HepG2 (cell line): ENCODE results near the gene YIPF3. TPM values are rescaled to one million over a fixed set of nuclear protein-coding genes. Genes with fewer than 3 reads are reported as not detected.
A peak's percentile ranks its signal among the peaks of the same experiment; 100 is the strongest.

Experiments used
- CBX2 ChIP-seq, 2 experiments: fragments of 200-600 bp in 1 of 2; sonication (generic); formaldehyde crosslinking in 1 of 2; IDR thresholded peaks; 2 replicates each; pipeline versions ENCODE4 v1.7.0 to v1.8.1; 2018 to 2022; ENCODE audit warnings: low read depth in 2 of 2, low read length in 1 of 2, mild to moderate bottlenecking in 1 of 2, missing genetic modification reagents in 1 of 2
- ISX ChIP-seq: sonication (generic); formaldehyde crosslinking; conservative IDR thresholded peaks from 2 replicates; pipeline ENCODE4 v1.5.0; 2020; ENCODE audit warnings: missing genetic modification reagents
- KAT7 ChIP-seq: IDR thresholded peaks from 2 replicates; pipeline ENCODE4 v1.6.1; 2018; ENCODE audit warnings: borderline replicate concordance, missing compliant biosample characterization
- MXI1 ChIP-seq: IDR thresholded peaks from 3 replicates; pipeline ENCODE4 v1.6.1; 2012; ENCODE audit warnings: low read depth, low read length, inconsistent platforms, borderline replicate concordance
- NR2F6 ChIP-seq, 2 experiments: IDR thresholded peaks; 2 replicates each; pipeline ENCODE4 v1.6.1; 2016; ENCODE audit warnings: antibody characterized with exemption in 1 of 2, mild to moderate bottlenecking in 1 of 2
- PITX1 ChIP-seq: sonication (generic); formaldehyde crosslinking; IDR thresholded peaks from 2 replicates; pipeline ENCODE4 v1.5.1; 2020; ENCODE audit warnings: mild to moderate bottlenecking, missing genetic modification reagents
- SALL1 ChIP-seq: sonication (generic); formaldehyde crosslinking; IDR thresholded peaks from 2 replicates; pipeline ENCODE4 v1.8.0; 2022; ENCODE audit warnings: mild to moderate bottlenecking, missing genetic modification reagents
- SALL2 ChIP-seq: sonication (generic); formaldehyde crosslinking; IDR thresholded peaks from 2 replicates; pipeline ENCODE4 v1.8.1; 2023; ENCODE audit warnings: mild to moderate bottlenecking, missing genetic modification reagents, inconsistent platforms
- TSC22D2 ChIP-seq: sonication (generic); formaldehyde crosslinking; IDR thresholded peaks from 2 replicates; pipeline ENCODE4 v1.5.1; 2020; ENCODE audit warnings: missing genetic modification reagents, mild to moderate bottlenecking, borderline replicate concordance
- ZKSCAN5 ChIP-seq: sonication (generic); formaldehyde crosslinking; IDR thresholded peaks from 2 replicates; pipeline ENCODE4 v1.5.1; 2020; ENCODE audit warnings: mild to moderate bottlenecking, missing genetic modification reagents
- ZNF34 ChIP-seq: sonication (generic); formaldehyde crosslinking; IDR thresholded peaks from 2 replicates; pipeline ENCODE4 v1.4.0; 2020; ENCODE audit warnings: mild to moderate bottlenecking, missing genetic modification reagents, borderline replicate concordance
- ZNF441 ChIP-seq: sonication (generic); formaldehyde crosslinking; IDR thresholded peaks from 2 replicates; pipeline ENCODE4 v1.7.0; 2021; ENCODE audit warnings: missing genetic modification reagents, borderline replicate concordance
- ZNF460 ChIP-seq: sonication (generic); formaldehyde crosslinking; IDR thresholded peaks from 2 replicates; pipeline ENCODE4 v1.5.1; 2020; ENCODE audit warnings: missing genetic modification reagents, mild to moderate bottlenecking, borderline replicate concordance
- polyA plus RNA-seq, 8 experiments: library from polyadenylated mRNA; depleted of rRNA in 3 of 8; stranded (reverse) in 7 of 8; unstranded in 1 of 8; fragments of >200 nt; fragmentation: Illumina TruSeq in 4 of 8; extraction: Trizol in 4 of 8; gene quantifications; 2 replicates each; pipeline versions ENCODE4 v1.2.1 to v1.2.3, GENCODE V29; 2011 to 2016; ENCODE audit warnings: low read depth in 4 of 8, missing spikeins in 1 of 8, mixed read lengths in 1 of 8; ENCODE audit not compliant: insufficient read depth in 1 of 8
- total RNA-seq, 5 experiments: library from RNA; depleted of rRNA; stranded (reverse); fragments of >200 nt; fragmentation: Illumina TruSeq; extraction: Trizol; gene quantifications; 2 replicates each; pipeline ENCODE4 v1.2.3, GENCODE V29; 2016; ENCODE audit warnings: low read depth in 1 of 5
- TF ChIP-seq, protein P1 (sequence below): sonication (generic); formaldehyde crosslinking; IDR thresholded peaks from 2 replicates; pipeline ENCODE4 v1.5.1; 2020; ENCODE audit warnings: missing genetic modification reagents, mild to moderate bottlenecking, borderline replicate concordance
- TF ChIP-seq, protein P2 (sequence below): sonication (generic); formaldehyde crosslinking; IDR thresholded peaks from 2 replicates; pipeline ENCODE4 v1.9.0; 2021; ENCODE audit warnings: missing genetic modification reagents, mild to moderate bottlenecking, borderline replicate concordance
- TF ChIP-seq, protein P3 (sequence below): sonication (generic); formaldehyde crosslinking; IDR thresholded peaks from 2 replicates; pipeline ENCODE4 v1.4.0; 2020; ENCODE audit warnings: mild to moderate bottlenecking, low read depth, missing genetic modification reagents
- TF ChIP-seq, protein P4 (sequence below): sonication (generic); formaldehyde crosslinking; IDR thresholded peaks from 2 replicates; pipeline ENCODE4 v1.4.0; 2020; ENCODE audit warnings: missing genetic modification reagents, borderline replicate concordance
- TF ChIP-seq, protein P5 (sequence below): sonication (generic); formaldehyde crosslinking; IDR thresholded peaks from 2 replicates; pipeline ENCODE4 v1.4.0; 2020; ENCODE audit warnings: missing genetic modification reagents, borderline replicate concordance

YIPF3 gene
- total and polyA plus RNA-seq, 2 of the 13 experiments (the other 11 are each of a cell fraction or from before 2014, with no cell fraction given): 107 to 206 TPM

DNA sequence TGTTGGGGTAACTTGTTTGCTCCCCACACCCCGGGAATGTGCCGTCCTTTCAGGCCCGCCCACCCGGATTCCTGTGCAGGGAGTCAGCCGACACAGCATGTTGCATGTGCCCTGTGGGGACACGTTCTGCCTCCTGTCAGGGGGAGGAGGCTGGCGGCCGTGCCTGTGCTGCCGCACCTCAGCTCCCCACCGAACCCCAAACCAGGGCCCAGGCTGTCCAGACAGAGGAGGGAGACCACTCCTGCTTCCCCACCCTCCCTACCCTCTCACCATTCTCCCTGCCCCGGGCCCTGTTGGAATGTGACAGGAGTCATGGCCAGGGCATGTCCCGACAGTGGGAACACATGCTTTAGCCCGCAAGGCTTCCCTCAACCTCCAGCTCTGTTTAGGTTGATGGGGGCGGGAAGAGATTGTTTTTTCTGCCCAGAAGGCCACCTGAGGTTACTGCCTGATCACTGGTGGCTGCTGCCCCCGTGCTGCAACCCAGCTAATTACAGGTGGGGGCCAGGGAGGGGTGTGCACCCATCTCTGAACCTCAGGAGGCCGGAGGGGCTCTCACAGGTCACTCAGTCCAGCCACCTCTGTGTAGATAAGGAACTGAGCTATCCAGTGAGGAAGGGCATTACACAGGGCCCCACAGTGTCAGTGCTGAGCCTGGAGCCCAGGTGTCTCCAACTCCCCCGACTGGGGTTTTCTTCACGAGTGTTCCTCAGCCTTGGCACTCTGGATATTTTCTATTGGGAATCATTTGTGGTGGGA is 20.2 kb downstream of the YIPF3 start (continued):
- no peak for TF ChIP-seq ISX (CRISPR knock-in tag)
- peak; percentile 66 for TF ChIP-seq NR2F6 (IDR thresholded peaks at IDR 0.05)
- TF ChIP-seq NR2F6 (CRISPR knock-in tag; IDR thresholded peaks at IDR 0.05): peak; percentile 66
- no peak for TF ChIP-seq ZKSCAN5
- TF ChIP-seq ZNF34: no peak
- no peak for TF ChIP-seq KAT7 (CRISPR knock-in tag)
- no peak for TF ChIP-seq ZNF441 (CRISPR knock-in tag)
- no peak for TF ChIP-seq CBX2 (IDR thresholded peaks at IDR 0.05; ENCODE audit: low read depth, low read length)
- TF ChIP-seq CBX2 (CRISPR knock-in tag; IDR thresholded peaks at IDR 0.05; ENCODE audit: low read depth): no peak
- peak; percentile 78; the same call in 1 of the 3 replicates for TF ChIP-seq MXI1
- peak; percentile 79 for TF ChIP-seq SALL1 (CRISPR knock-in tag)
- TF ChIP-seq TSC22D2: peak; percentile 50; the same call in 1 of the 2 replicates
- TF ChIP-seq, protein P1, sequence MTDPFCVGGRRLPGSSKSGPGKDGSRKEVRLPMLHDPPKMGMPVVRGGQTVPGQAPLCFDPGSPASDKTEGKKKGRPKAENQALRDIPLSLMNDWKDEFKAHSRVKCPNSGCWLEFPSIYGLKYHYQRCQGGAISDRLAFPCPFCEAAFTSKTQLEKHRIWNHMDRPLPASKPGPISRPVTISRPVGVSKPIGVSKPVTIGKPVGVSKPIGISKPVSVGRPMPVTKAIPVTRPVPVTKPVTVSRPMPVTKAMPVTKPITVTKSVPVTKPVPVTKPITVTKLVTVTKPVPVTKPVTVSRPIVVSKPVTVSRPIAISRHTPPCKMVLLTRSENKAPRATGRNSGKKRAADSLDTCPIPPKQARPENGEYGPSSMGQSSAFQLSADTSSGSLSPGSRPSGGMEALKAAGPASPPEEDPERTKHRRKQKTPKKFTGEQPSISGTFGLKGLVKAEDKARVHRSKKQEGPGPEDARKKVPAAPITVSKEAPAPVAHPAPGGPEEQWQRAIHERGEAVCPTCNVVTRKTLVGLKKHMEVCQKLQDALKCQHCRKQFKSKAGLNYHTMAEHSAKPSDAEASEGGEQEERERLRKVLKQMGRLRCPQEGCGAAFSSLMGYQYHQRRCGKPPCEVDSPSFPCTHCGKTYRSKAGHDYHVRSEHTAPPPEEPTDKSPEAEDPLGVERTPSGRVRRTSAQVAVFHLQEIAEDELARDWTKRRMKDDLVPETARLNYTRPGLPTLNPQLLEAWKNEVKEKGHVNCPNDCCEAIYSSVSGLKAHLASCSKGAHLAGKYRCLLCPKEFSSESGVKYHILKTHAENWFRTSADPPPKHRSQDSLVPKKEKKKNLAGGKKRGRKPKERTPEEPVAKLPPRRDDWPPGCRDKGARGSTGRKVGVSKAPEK (CRISPR knock-in tag): no peak
- TF ChIP-seq, protein P2, sequence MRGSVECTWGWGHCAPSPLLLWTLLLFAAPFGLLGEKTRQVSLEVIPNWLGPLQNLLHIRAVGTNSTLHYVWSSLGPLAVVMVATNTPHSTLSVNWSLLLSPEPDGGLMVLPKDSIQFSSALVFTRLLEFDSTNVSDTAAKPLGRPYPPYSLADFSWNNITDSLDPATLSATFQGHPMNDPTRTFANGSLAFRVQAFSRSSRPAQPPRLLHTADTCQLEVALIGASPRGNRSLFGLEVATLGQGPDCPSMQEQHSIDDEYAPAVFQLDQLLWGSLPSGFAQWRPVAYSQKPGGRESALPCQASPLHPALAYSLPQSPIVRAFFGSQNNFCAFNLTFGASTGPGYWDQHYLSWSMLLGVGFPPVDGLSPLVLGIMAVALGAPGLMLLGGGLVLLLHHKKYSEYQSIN (CRISPR knock-in tag): no peak
- TF ChIP-seq, protein P3, sequence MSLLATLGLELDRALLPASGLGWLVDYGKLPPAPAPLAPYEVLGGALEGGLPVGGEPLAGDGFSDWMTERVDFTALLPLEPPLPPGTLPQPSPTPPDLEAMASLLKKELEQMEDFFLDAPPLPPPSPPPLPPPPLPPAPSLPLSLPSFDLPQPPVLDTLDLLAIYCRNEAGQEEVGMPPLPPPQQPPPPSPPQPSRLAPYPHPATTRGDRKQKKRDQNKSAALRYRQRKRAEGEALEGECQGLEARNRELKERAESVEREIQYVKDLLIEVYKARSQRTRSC (CRISPR knock-in tag): no peak
- TF ChIP-seq, protein P4, sequence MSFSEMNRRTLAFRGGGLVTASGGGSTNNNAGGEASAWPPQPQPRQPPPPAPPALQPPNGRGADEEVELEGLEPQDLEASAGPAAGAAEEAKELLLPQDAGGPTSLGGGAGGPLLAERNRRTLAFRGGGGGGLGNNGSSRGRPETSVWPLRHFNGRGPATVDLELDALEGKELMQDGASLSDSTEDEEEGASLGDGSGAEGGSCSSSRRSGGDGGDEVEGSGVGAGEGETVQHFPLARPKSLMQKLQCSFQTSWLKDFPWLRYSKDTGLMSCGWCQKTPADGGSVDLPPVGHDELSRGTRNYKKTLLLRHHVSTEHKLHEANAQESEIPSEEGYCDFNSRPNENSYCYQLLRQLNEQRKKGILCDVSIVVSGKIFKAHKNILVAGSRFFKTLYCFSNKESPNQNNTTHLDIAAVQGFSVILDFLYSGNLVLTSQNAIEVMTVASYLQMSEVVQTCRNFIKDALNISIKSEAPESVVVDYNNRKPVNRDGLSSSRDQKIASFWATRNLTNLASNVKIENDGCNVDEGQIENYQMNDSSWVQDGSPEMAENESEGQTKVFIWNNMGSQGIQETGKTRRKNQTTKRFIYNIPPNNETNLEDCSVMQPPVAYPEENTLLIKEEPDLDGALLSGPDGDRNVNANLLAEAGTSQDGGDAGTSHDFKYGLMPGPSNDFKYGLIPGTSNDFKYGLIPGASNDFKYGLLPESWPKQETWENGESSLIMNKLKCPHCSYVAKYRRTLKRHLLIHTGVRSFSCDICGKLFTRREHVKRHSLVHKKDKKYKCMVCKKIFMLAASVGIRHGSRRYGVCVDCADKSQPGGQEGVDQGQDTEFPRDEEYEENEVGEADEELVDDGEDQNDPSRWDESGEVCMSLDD (CRISPR knock-in tag): peak; percentile 89; the same call in 1 of the 2 replicates
- TF ChIP-seq PITX1 (CRISPR knock-in tag): peak; percentile 42; the same call in 1 of the 2 replicates
- TF ChIP-seq ZNF460 (CRISPR knock-in tag): no peak
- TF ChIP-seq, protein P5, sequence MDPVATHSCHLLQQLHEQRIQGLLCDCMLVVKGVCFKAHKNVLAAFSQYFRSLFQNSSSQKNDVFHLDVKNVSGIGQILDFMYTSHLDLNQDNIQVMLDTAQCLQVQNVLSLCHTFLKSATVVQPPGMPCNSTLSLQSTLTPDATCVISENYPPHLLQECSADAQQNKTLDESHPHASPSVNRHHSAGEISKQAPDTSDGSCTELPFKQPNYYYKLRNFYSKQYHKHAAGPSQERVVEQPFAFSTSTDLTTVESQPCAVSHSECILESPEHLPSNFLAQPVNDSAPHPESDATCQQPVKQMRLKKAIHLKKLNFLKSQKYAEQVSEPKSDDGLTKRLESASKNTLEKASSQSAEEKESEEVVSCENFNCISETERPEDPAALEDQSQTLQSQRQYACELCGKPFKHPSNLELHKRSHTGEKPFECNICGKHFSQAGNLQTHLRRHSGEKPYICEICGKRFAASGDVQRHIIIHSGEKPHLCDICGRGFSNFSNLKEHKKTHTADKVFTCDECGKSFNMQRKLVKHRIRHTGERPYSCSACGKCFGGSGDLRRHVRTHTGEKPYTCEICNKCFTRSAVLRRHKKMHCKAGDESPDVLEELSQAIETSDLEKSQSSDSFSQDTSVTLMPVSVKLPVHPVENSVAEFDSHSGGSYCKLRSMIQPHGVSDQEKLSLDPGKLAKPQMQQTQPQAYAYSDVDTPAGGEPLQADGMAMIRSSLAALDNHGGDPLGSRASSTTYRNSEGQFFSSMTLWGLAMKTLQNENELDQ (CRISPR knock-in tag): no peak
- no peak; the same call in 1 of the 2 replicates for TF ChIP-seq SALL2 (CRISPR knock-in tag)
